ENCODE measurements around the gene TMEM92.

The TMEM92 gene

GRCh38 chr17:50274142-50274896, at the start of gene TMEM92:
Gene TMEM92 (plus strand): TSS chr17:50274466. CDS start chr17:50274502, 36 bp downstream.
- no peak for DNase-seq

DNA sequence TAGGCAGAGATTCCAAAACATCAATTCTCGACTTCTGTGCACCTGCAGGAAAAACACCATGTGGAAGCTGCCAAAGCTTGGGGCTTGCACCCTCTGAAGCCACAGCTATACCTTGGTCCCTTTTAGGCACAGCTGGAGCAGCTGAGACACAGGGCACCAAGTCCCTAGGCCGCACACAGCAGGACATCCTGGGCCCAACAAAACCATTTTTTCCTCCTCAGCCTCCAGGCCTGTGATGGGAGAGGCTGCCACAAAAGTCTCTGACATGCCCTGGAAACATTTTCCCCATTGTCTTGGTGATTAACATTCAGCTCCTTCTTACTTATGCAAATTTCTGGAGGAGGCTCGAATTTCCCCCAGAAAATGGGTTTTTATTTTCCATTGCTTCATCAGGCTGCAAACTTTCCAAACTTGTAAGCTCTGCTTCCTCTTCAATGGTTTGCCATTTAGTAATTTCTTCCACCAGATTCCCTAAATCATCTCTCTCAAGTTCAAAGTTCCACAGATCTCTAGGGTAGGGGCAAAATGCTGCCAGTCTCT, 48.5 kb upstream of the TMEM92 start:
- DNase-seq, result no peak

GRCh38 chr17:50234581-50234980, 39.7 kb upstream of the TMEM92 start:
- DNase-seq, result no peak

- no peak for DNase-seq
Observed at GRCh38 chr17:50237901-50238300, 36.4 kb upstream of the TMEM92 start.

GRCh38 chr17:50238601-50239280, 35.5 kb upstream of the TMEM92 start:
- no peak for DNase-seq

DNA sequence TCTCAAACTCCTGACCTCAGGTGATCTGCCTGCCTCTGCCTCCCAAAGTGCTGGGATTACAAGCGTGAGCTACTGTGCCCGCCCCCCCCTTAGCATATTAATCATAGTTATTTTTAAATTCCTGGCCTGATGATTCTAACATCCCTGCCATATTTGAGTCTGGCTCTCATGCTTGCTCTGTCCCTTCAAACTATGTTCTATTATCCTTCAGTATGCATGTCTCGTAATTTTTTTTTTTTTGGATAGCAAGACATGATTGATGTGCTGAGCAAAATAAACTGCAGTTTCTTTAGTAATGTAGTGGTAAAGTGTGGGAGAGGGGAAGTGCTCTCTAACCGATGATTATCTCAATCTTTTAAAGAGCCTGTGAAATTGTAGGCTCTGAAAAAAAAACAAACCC, 34.3 kb upstream of the TMEM92 start:
- DNase-seq, result no peak

DNA sequence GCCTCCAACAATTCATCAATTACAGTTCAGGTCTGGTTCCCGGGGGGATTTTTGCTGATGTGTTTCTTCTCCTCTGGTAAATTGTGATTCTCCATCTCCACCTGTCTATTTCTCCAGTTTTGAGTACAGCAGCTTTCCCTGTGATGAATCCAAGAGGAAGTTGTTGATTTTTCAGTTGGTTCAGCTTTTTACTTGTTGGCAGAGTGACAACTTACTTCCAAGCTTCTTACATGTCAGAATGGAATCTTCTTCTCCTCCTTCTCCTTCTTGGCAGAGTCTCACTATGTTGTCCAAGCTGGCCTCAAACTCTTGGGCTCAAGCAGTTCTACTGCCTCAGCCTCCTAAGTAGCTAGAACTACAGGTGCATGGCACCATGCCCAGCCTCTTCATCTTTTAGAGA, 33.4 kb upstream of the TMEM92 start:
- DNase-seq, result no peak

GRCh38 chr17:50241431-50241830, 32.8 kb upstream of the TMEM92 start:
- DNase-seq, result no peak

DNA sequence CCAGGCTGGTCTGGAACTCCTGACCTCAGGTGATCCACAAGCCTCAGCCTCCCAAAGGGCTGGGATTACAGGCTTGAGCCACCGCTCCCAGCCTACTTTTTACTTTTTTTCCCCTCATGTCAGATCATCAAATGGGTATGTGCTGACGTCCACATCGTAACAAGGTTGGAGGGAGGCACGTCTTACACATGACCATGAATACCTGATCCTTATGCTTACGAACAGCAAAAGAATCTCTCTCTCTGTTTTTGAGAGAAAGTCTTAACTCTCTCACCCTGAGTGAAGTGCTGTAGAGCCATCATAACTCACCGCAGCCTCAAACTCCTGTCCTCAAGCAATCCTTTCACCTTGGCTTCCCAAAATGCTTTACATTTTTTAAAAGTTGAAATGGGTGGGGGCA, 29.5 kb upstream of the TMEM92 start:
- DNase-seq, result no peak

DNA sequence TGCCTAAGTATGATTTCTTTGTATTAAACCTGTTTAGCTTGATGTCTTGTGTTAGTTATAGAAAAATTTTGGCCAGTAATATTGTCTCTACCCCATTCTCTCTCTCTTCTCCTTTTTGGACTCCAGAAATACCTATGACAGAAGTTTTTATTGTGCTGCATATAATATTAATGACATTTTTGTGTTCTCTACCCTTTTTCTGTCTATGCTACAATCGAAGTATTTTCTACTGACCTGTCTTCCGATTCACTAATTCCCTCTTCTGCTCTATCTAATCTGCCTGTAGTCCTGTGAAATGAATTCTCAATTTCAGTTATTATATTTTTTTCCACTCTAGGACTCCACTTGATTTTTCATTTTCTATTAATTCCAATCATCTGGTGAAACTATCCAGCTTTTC, 26.0 kb upstream of the TMEM92 start:
- no peak for DNase-seq

GRCh38 chr17:50252781-50253180, 21.5 kb upstream of the TMEM92 start:
- DNase-seq, result no peak

DNA sequence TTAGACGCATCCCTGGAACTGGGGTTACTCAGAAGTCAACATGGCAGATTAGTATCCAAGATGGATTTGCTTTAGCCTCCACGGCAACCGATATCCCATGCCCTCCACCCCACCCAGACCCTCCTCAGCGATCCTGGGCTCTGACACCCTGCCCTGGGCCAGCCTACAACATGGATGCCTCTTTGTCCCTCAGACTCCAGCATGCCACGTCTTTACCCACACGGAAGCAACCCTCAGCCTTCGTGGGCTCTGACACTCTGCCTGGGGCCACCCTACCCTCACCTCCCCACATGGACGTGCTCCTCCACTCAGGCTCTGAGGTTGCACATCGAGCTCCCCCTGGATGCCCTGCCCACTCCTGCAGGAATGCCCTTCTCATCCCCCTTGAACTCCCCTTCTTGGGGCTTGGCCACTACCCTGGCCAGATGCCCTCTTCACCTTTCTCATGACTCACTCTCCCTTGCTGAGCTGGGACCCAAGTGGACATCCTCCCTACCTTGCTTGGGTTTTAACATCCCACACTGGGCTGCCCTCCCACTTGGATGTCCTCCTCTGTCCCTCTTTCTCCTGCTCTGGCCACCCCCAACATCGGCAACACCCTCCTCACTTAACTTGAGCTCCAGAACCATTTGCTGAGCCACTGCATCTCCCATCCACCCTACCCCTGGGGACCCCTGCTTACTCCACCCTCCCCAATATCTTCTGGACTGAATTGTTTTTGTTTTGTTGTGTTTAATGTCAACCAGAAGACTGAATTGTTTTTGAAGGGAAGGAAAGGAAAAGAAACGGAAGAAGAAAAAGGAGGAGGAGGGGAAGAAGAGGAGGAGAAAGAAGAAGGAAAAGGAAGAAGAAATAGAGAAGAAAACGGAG, 18.3 kb upstream of the TMEM92 start:
- DNase-seq, result no peak

GRCh38 chr17:50256826-50257618, 17.2 kb upstream of the TMEM92 start:
- no peak for DNase-seq

DNA sequence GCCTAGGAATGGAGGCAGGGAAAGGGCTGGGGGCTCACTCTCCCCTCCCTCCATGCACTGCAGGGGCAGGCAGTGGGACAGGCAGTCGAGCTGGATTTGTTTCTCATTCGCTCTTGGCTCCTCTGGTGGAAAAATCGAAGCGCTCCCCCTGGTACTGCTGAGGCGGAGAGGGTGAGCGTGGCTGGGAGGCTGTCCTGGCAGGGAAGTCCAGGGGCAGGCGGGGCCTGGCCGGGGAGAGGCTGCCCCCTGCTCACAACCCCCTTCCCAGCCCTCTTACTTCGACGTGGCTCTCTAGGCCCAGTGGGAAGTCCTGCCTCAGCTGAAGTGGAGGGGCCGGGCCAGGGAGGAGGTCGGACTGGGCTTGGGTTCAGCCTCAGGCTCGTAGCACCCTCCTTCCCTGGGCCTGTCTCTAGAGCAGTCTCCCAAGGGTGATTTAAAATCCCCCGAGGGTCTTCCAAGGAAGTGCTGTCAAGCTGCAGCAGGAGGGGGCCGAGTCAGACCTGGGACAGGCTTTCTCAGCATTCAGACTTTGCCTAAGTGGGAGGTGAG, 16.5 kb upstream of the TMEM92 start:
- DNase-seq, result no peak

- DNase-seq, result no peak
Observed at GRCh38 chr17:50258647-50259476, 15.4 kb upstream of the TMEM92 start.

GRCh38 chr17:50259477-50260324, 14.6 kb upstream of the TMEM92 start:
- DNase-seq, result no peak

- no peak for DNase-seq
Observed at GRCh38 chr17:50260501-50260911, 13.8 kb upstream of the TMEM92 start.

- no peak for DNase-seq
Observed at GRCh38 chr17:50261051-50261915, 13.0 kb upstream of the TMEM92 start.

Data from DMS79 treated with DMSO at 0.1 percent for 48 hours (cell line).